NOMO-1 treated with dmso at 0.1 percent for 144 hours (cell line): Measurements from ENCODE around the gene CREB3L1.

ENCODE experiments used
- DNase-seq: peaks from one replicate; lab custom pipeline; 2025; ENCODE audit not compliant: unreplicated experiment; lab: John Stamatoyannopoulos, UW

The CREB3L1 gene

DNA sequence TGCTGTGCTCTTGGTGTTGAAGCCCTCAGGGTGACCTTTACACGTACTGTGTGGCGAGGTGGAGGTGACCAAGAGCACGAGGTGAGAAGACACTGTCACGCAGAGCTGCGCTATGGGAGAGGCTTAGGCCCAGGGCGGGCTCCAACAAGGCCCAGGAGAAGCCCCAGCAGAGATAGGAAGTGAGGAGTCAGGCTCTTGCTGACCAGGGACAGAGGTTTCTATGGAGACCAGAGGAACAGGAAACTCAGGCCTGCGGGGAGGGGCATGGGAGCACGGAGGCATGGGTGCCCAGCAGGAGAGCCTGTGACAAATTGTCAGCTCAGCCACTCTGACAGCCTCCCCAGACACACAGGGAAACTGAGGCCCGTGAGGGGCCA lies 85.6 kb downstream of the CREB3L1 start:
- peak; percentile 67 for DNase-seq

DNA sequence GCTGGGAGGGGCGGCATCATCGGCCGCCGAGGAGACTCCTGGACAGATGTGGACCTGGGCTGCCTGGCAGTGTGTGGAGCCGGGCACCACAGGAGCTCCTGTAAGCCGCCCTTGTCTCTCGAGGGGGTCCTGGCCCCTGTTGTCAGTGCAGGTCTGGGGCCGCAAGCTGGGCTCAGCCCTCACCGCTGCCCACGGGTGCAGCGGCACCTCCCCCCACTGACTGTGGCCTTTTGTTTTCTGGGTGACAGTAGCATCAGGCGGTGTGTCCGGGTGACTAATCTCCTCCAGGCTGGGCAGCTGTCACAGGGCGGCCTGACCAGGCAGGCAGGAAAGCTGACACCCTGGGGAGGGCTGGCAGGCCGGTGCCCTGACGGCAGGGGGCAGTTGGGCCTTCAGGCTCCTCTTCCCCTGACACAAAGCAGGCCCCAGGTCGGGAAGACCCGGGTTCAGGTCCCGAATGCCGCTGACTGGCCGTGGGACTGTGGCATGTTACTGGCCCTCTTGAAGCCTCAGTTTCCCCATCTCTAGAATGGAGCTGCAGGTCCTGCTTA lies 86.1 kb downstream of the CREB3L1 start:
- DNase-seq: no peak

DNA sequence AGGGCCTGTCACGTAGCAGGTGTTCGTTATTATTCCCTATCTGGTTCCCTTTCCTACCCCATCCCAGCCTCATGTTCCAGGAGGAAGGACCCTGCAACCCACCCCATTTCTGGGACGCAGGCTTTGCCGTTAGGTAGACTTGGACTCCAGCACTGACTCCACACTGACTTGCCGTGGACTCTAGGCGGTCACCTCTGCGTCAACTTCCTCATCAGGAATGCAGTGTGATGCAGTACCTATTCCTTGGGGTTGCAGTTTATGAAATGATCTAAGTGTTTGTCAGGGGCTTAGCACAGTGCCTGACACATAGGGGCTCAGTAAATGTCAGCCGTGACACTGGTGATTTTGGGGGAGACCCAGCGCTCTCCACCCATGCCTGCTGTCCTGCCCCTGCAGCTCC lies 86.6 kb downstream of the CREB3L1 start:
- no peak for DNase-seq

DNA sequence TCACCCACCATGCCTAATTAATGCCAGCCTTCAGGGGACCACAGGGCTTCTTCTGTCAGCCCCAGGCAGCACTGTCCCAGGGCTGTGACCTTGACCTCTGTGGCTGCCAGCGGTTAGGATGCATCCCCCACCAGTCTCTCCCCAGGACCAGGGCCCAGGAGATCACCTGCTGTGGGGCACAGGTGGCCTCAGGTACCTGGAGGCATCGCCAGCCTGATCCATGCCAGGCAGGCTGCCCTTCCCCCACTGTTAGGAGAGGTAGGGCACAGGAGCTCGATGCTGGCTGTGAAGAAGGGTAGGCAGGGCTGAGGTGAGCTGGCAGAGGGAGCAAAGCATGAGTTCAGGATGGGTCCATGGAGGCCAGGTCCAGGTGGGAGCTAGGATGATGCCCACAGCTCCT lies 87.3 kb downstream of the CREB3L1 start:
- no peak for DNase-seq

DNA sequence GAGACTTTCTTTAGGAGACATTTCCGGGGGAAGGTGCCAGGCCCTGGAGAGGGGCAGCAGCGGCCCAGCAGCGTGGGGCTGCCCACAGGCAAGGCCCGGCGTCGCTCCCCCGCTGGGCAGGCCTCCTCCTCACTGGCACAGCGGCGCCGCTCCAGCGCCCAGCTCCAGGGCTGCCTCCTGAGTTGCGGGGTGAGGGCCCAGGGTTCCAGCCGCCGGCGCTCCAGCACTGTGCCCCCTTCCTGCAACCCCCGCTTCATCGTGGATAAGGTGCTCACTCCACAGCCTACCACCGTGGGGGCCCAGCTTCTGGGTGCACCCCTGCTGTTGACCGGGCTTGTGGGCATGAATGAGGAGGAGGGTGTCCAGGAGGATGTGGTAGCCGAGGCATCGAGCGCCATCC lies 88.8 kb downstream of the CREB3L1 start:
- DNase-seq: no peak

DNA sequence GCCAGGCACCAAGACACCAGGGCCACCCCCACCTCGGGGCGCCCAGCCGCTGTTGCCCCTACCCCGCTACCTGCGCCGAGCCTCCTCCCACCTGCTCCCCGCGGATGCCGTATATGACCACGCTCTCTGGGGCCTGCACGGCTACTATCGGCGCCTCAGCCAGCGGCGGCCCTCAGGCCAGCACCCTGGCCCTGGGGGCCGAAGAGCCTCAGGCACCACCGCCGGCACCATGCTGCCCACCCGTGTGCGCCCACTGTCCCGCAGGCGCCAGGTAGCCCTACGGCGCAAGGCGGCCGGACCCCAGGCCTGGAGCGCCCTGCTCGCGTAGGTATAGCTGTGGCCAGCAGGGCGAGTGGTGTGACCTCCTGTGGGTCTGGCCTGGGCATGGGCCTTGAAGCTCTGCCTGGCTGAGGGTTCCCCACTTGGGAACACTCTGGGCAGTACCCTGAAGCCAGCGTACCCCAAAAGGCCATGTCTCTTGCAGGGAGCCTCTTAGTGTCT lies 89.2 kb downstream of the CREB3L1 start:
- DNase-seq: no peak

DNA sequence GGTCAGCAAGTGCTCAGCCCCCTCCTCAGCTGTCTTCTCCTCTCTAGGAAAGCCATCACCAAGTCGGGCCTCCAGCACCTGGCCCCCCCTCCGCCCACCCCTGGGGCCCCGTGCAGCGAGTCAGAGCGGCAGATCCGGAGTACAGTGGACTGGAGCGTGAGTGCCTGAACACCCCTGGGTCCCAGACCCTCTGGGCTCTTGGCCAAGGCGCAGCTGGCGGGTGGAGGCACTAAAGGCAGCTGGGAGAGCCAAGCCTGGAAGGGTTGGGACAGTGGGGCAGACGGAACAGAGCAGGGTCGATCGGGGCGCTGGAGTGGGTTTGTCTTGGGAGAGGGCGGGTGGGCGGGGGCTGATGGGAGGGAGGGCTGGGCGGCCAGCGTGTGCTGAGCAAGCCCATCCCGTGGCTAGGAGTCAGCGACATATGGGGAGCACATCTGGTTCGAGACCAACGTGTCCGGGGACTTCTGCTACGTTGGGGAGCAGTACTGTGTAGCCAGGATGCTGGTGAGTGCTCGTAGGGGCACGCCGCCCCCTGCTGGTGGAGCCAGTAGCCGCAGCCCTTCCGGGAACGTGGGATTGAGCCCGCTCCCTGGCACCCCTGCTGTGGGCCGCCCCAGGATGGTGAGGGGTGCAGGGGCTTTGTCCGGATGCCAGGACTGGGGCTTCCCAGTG lies 89.9 kb downstream of the CREB3L1 start:
- no peak for DNase-seq

DNA sequence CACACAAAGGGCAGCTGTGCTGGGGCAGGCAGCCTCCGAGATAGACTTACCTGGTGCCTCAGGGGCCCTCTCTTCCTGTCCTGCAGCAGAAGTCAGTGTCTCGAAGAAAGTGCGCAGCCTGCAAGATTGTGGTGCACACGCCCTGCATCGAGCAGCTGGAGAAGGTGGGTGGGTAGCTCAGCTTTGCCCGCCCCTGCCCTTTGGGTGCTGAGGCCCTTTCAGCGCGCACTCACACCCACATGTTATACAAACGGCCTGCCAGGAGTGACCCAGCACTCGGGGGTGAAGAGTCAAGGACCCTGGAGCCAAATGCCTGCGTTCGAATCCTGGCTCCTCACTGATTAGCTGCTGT lies 90.4 kb downstream of the CREB3L1 start:
- DNase-seq: no peak

DNA sequence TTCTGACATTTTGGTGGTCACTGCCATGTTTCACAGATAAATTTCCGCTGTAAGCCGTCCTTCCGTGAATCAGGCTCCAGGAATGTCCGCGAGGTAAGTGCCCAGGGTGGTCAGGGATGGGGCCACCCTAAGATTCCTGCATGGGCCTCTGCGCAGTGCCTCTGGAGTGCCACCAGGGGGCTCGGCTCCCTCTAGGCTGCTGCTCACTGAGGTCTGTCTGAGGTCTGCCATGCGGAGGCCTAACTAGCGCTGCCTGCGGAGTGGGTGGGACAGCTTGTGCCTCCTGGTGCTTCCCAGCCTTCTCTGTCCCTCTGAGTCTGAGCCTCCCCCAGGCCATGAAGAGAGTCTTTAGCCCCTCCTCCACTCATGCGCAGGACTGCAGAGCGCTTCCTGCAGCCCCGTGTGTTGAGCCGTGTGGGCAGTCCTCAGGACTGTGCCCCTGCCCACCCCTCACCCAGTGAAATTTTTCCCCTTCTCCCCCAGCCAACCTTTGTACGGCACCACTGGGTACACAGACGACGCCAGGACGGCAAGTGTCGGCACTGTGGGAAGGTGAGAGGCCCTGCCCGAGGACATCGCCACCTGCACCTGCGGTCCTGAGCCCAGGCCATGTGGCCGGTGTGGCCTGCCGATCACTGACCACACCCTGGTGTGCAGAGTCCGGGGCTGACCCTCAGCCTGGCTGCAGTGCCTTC lies 92.1 kb downstream of the CREB3L1 start:
- no peak for DNase-seq

DNA sequence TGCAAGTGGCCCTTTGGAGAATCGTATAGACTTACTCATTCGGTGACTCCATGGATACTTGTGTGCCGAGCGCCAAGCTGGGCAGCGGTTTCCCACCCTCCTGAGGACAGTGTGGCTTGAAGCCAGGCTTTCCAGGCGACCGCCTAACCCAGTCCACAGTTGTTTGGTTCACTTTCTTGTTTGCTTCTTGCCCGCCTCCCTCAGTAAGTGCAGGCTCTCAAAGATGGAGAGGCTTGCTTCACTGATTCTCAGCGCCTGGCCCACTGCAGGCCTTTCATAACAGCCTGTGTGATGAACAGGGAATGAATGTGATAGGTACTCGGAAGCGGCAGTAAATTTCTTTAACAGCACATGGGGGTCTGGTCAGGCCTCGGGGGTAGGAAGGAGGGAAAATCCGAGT lies 92.8 kb downstream of the CREB3L1 start:
- no peak for DNase-seq
